ENCODE results near the gene INTS11.
"Not testable (repeated sequence)": the region's sequence is repeated elsewhere in the genome, so short reads cannot be mapped to it uniquely, and the experiment has no call there.

GRCh38 chr1:1316199-1316598 lies 8.3 kb downstream of the INTS11 start:
- TF ChIP-seq TCF12 (IDR thresholded peaks at IDR 0.05; ENCODE audit: low read depth, low read length); YY1 (IDR thresholded peaks at IDR 0.05; ENCODE audit: low read depth, low read length); POLR2AphosphoS5 (IDR thresholded peaks at IDR 0.05; ENCODE audit: low read length); CTCF (IDR thresholded peaks at IDR 0.05 in 2 of 3, conservative IDR thresholded peaks at IDR 0.05 in 1 of 3; ENCODE audit: control insufficient read depth in 2 of 3, extremely low read depth in 1 of 3, insufficient read depth in 1 of 3, low read depth in 3 of 3, low read length in 3 of 3); NFXL1 (IDR thresholded peaks at IDR 0.05; ENCODE audit: borderline replicate concordance); JUNB (IDR thresholded peaks at IDR 0.05); MYC (IDR thresholded peaks at IDR 0.05; ENCODE audit: insufficient read depth, insufficient read length, insufficient replicate concordance, low read length, severe bottlenecking); MEF2A (IDR thresholded peaks at IDR 0.05; ENCODE audit: insufficient read depth, low read depth, low read length); RCOR1 (conservative IDR thresholded peaks at IDR 0.05; ENCODE audit: low read depth, low read length); EZH2 (IDR thresholded peaks at IDR 0.05; ENCODE audit: borderline replicate concordance, control insufficient read depth, low read depth, low read length); HDAC6 (IDR thresholded peaks at IDR 0.05; ENCODE audit: unreplicated experiment): not testable (repeated sequence)
- TF ChIP-seq, protein P1, sequence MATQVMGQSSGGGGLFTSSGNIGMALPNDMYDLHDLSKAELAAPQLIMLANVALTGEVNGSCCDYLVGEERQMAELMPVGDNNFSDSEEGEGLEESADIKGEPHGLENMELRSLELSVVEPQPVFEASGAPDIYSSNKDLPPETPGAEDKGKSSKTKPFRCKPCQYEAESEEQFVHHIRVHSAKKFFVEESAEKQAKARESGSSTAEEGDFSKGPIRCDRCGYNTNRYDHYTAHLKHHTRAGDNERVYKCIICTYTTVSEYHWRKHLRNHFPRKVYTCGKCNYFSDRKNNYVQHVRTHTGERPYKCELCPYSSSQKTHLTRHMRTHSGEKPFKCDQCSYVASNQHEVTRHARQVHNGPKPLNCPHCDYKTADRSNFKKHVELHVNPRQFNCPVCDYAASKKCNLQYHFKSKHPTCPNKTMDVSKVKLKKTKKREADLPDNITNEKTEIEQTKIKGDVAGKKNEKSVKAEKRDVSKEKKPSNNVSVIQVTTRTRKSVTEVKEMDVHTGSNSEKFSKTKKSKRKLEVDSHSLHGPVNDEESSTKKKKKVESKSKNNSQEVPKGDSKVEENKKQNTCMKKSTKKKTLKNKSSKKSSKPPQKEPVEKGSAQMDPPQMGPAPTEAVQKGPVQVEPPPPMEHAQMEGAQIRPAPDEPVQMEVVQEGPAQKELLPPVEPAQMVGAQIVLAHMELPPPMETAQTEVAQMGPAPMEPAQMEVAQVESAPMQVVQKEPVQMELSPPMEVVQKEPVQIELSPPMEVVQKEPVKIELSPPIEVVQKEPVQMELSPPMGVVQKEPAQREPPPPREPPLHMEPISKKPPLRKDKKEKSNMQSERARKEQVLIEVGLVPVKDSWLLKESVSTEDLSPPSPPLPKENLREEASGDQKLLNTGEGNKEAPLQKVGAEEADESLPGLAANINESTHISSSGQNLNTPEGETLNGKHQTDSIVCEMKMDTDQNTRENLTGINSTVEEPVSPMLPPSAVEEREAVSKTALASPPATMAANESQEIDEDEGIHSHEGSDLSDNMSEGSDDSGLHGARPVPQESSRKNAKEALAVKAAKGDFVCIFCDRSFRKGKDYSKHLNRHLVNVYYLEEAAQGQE (IDR thresholded peaks at IDR 0.05; ENCODE audit: low read depth, low read length): not testable (repeated sequence)
